HG03439 (cell line): Measurements from ENCODE around the gene CEACAM3.

Source experiments
- ATAC-seq: cut with Tn5 transposase; IDR thresholded peaks from one replicate; pipeline ENCODE4 v1.9.1; 2021; ENCODE audit warnings: mild to moderate bottlenecking, moderate library complexity; ENCODE audit not compliant: unreplicated experiment

CEACAM3 gene

GRCh38 chr19:41843371-41843770 lies 47.0 kb downstream of the CEACAM3 start:
- ATAC-seq = no peak

- no peak for ATAC-seq
Measured at GRCh38 chr19:41844601-41845000, 48.2 kb downstream of the CEACAM3 start, which contains the start of gene LYPD4. TSS of gene LYPD4 (minus strand) at chr19:41844683. CDS start at chr19:41839285, 5,398 bp downstream.

- ATAC-seq = no peak
Measured at GRCh38 chr19:41845001-41845050, 48.4 kb downstream of the CEACAM3 start, which contains the start of gene DMRTC2. TSS of gene DMRTC2 (plus strand) at chr19:41845042. CDS start at chr19:41847429, 2,387 bp downstream.

GRCh38 chr19:41845051-41845590 lies 48.7 kb downstream of the CEACAM3 start:
- ATAC-seq = no peak

GRCh38 chr19:41847351-41848105 lies 51.1 kb downstream of the CEACAM3 start:
- no peak for ATAC-seq

- no peak for ATAC-seq
Measured at GRCh38 chr19:41848666-41849065, 52.3 kb downstream of the CEACAM3 start.

- ATAC-seq = no peak
Measured at GRCh38 chr19:41849067-41849466, 52.7 kb downstream of the CEACAM3 start.

GRCh38 chr19:41850381-41850780 lies 54.0 kb downstream of the CEACAM3 start:
- no peak for ATAC-seq

- no peak for ATAC-seq
Measured at GRCh38 chr19:41851456-41851855, 55.1 kb downstream of the CEACAM3 start.

GRCh38 chr19:41853344-41853743 lies 57.0 kb downstream of the CEACAM3 start:
- no peak for ATAC-seq

- ATAC-seq = no peak
Measured at GRCh38 chr19:41853768-41854167, 57.4 kb downstream of the CEACAM3 start.

- no peak for ATAC-seq
Measured at GRCh38 chr19:41859213-41859617, 62.8 kb downstream of the CEACAM3 start.

- peak; percentile 82 for ATAC-seq
Measured at GRCh38 chr19:41859618-41860418, 63.4 kb downstream of the CEACAM3 start, which contains the start of gene RPS19. TSS of gene RPS19 (plus strand) at chr19:41860255. CDS start at chr19:41860775, 520 bp downstream.

- no peak for ATAC-seq
Measured at GRCh38 chr19:41860419-41861115, 64.2 kb downstream of the CEACAM3 start.
